MM.1S (cell line): Measurements from ENCODE around the gene DYNC2H1.

ENCODE experiments used
- EZH2phosphoT487 ChIP-seq: fragments of 300-600 bp; sonication (generic); IDR thresholded peaks from 2 replicates; pipeline ENCODE4 v1.6.1; 2018; ENCODE audit warnings: antibody characterized with exemption, low read length
- TF ChIP-seq, protein P1 (sequence below): fragments of 300-600 bp; sonication (generic); IDR thresholded peaks from 2 replicates; pipeline ENCODE4 v1.5.1; 2016; ENCODE audit warnings: antibody characterized with exemption, low read length, mixed read lengths

DNA sequence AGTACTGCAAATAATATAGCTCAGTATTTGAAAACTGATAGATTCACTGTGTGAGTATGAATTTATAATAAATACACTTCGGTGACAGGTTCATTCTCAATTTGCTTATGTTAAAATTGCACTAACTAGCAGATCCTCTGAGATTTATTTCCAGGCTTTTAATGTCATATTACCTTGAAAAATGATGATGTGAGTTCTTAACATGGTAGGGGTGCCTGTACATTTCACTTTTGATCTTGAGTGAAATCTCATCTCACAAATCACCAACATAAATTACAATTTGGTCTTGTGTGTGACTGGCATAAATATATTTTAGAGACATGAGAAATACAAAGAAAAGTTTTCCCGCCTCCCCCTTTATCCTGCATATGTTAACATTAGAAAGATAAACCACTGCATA lies 240.4 kb downstream of the DYNC2H1 start:
- TF ChIP-seq, protein P1, sequence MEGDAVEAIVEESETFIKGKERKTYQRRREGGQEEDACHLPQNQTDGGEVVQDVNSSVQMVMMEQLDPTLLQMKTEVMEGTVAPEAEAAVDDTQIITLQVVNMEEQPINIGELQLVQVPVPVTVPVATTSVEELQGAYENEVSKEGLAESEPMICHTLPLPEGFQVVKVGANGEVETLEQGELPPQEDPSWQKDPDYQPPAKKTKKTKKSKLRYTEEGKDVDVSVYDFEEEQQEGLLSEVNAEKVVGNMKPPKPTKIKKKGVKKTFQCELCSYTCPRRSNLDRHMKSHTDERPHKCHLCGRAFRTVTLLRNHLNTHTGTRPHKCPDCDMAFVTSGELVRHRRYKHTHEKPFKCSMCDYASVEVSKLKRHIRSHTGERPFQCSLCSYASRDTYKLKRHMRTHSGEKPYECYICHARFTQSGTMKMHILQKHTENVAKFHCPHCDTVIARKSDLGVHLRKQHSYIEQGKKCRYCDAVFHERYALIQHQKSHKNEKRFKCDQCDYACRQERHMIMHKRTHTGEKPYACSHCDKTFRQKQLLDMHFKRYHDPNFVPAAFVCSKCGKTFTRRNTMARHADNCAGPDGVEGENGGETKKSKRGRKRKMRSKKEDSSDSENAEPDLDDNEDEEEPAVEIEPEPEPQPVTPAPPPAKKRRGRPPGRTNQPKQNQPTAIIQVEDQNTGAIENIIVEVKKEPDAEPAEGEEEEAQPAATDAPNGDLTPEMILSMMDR: no peak
- no peak for TF ChIP-seq EZH2phosphoT487
